HG02678 (cell line): ENCODE data around the gene PGAP3.
A peak's percentile ranks its signal among the peaks of the same experiment; 100 is the strongest.

ENCODE experiments used
- ATAC-seq: cut with Tn5 transposase; IDR thresholded peaks from one replicate; pipeline ENCODE4 v1.9.1; 2021; ENCODE audit warnings: mild to moderate bottlenecking, moderate library complexity; ENCODE audit not compliant: unreplicated experiment

PGAP3 gene

GRCh38 chr17:39625198-39625785 lies 62.6 kb downstream of the PGAP3 start:
- ATAC-seq, result no peak

DNA sequence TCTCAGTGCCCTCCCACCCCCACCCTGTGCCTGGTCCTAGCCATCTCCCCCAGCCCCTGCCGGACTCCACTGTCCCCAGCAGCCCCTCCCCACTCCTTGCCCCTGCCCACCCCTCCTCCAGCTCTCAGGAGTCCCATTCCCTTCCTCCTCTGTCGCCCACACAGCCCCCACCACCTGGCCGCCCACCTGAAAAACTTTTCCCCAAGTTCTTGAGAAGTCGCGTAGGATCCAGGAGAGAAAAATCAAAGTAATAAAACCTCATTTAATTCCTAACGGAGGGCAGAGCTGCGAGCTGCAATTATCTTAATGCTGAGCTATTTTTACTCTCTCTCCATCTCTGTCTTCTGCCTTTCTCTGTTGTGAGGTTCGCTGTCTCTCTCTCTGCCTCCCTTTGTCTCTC lies 63.5 kb downstream of the PGAP3 start:
- ATAC-seq, result no peak

DNA sequence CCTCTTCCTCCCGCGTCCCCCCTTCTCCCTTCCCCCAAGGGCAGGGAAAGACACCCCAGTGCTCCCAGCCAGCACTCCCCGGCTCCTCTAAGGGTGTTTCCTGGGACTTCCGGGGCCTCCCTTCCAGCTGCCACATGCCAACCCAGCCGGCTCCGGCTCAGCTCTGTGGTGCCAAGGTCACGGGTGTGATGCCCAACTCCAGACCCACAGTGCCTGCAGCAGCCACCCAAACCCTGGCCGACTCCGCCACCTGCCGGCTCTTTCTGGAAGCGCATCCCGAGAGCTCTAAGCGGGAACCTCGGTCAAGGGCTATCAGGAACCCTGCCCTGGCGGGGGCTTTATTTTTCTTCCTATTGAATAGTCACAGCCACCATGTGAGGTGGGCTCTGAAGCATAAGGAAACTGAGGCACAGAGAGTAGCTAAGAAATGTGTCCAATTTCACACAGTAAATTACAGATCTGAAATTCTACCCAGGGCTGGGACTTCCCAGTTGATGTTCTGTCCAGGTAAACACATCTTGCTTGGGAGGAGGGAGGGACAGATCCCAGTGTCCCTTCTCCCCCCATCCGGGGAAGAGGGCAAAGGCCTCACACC lies 64.4 kb downstream of the PGAP3 start:
- ATAC-seq, result no peak

GRCh38 chr17:39622380-39623006 lies 65.4 kb downstream of the PGAP3 start:
- no peak for ATAC-seq

GRCh38 chr17:39621523-39622379 lies 66.1 kb downstream of the PGAP3 start:
- peak; percentile 68 for ATAC-seq
